Activated T-cell treated with anti-CD3 and anti-CD28 coated beads, Interleukin-2, amount 50 U/mL, for 48 hours (primary cell): ENCODE results near the gene TLX1.

Experiments used
- DNase-seq, 2 experiments: peaks; one replicate each; pipeline ENCODE4 v3.0.0-alpha.2; 2020

The TLX1 gene

GRCh38 chr10:101134299-101135127 lies 3.4 kb downstream of the TLX1 start:
- peak in 1 of 2 experiments; percentile 40 for DNase-seq

- no peak for DNase-seq
Observed at GRCh38 chr10:101135141-101136006, 4.3 kb downstream of the TLX1 start.

- DNase-seq: peak; percentile 41 to 45
Observed at GRCh38 chr10:101136007-101136707, 5.1 kb downstream of the TLX1 start.

- DNase-seq: no peak
Observed at GRCh38 chr10:101136708-101137121, 5.6 kb downstream of the TLX1 start.

GRCh38 chr10:101137271-101137670 lies 6.2 kb downstream of the TLX1 start:
- DNase-seq: no peak

- no peak for DNase-seq
Observed at GRCh38 chr10:101138788-101139420, 7.8 kb downstream of the TLX1 start.

GRCh38 chr10:101139421-101139911 lies 8.4 kb downstream of the TLX1 start:
- DNase-seq: no peak

GRCh38 chr10:101140084-101140949 lies 9.2 kb downstream of the TLX1 start:
- no peak for DNase-seq

- DNase-seq: no peak
Observed at GRCh38 chr10:101140950-101141615, 10.0 kb downstream of the TLX1 start.

GRCh38 chr10:101141616-101142532 lies 10.8 kb downstream of the TLX1 start:
- DNase-seq: peak; percentile 90 to 91

- DNase-seq: no peak
Observed at GRCh38 chr10:101142533-101143344, 11.6 kb downstream of the TLX1 start.

- no peak for DNase-seq
Observed at GRCh38 chr10:101143345-101143630, 12.2 kb downstream of the TLX1 start.

- no peak for DNase-seq
Observed at GRCh38 chr10:101144053-101144452, 13.0 kb downstream of the TLX1 start.

GRCh38 chr10:101145145-101145544 lies 14.0 kb downstream of the TLX1 start:
- no peak for DNase-seq

GRCh38 chr10:101145750-101146391 lies 14.8 kb downstream of the TLX1 start:
- DNase-seq: no peak

GRCh38 chr10:101146392-101147251 lies 15.5 kb downstream of the TLX1 start:
- peak in 1 of 2 experiments; percentile 34 for DNase-seq

- no peak for DNase-seq
Observed at GRCh38 chr10:101151395-101151794, 20.3 kb downstream of the TLX1 start.

GRCh38 chr10:101152316-101152715 lies 21.2 kb downstream of the TLX1 start:
- DNase-seq: no peak
